GM12872 (cell line): ENCODE results near the gene SLC7A6OS.

Experiments used
- CTCF ChIP-seq: IDR thresholded peaks from 3 replicates; pipeline ENCODE4 v1.5.1; 2011; ENCODE audit warnings: low read depth, mild to moderate bottlenecking, low read length, moderate library complexity; ENCODE audit not compliant: insufficient read depth

The SLC7A6OS gene

GRCh38 chr16:68342620-68343019, 31.9 kb upstream of the SLC7A6OS start:
- no peak for TF ChIP-seq CTCF

GRCh38 chr16:68339214-68339613, 28.5 kb upstream of the SLC7A6OS start:
- no peak for TF ChIP-seq CTCF

- no peak for TF ChIP-seq CTCF
These were observed 27.8 kb upstream of the SLC7A6OS start for GRCh38 chr16:68338326-68339119.

GRCh38 chr16:68335175-68335574, 24.4 kb upstream of the SLC7A6OS start:
- TF ChIP-seq CTCF, result no peak

GRCh38 chr16:68332411-68333121, 21.8 kb upstream of the SLC7A6OS start:
- TF ChIP-seq CTCF, result no peak

- TF ChIP-seq CTCF, result no peak
These were observed 21.2 kb upstream of the SLC7A6OS start for GRCh38 chr16:68331879-68332410.

GRCh38 chr16:68328860-68329390, 18.2 kb upstream of the SLC7A6OS start:
- no peak for TF ChIP-seq CTCF
